NOMO-1 (cell line): ENCODE data around the gene PPP1R15B.

Experiments used
- DNase-seq, 2 experiments: peaks; one replicate each; lab custom pipeline; 2025; ENCODE audit not compliant: unreplicated experiment in 2 of 2; lab: John Stamatoyannopoulos, UW

PPP1R15B gene

DNA sequence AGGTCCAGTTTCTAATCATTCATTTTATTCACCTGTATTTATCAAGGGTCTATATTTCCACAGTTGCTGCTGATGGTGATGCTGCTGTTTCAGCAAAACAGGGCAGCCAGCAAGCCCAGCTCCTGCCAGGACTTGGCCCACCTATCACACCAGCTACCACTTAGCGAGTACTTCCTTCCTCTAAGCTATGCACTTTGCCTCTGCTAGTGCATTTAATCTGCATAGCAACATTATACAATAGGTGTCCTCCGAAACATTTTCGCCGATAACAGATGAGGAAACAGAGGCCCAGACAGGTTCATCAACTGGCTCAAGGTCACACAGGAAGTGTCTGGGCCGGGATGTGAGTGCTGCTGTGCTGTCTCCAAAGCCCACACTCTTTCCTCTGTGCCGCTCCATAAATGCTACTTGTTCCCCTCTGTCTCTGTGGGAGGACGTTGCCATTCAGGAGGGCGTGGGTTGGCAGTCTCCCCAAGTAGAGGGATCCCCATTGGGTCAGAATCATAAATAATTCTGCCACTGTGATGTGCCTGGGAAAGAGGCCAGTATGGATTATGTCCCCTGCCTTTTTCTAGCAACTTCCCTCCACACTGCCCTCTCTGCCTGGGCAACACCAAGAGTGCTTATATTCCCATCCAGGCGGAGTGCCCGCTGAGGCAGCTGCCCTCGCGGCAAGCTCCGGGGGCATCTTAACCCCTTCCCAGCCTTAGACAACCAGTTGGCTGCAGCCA is 42.5 kb downstream of the PPP1R15B start:
- no peak for DNase-seq

- DNase-seq, result no peak
Measured at GRCh38 chr1:204367956-204368355, 43.7 kb downstream of the PPP1R15B start.

GRCh38 chr1:204367193-204367858 is 44.3 kb downstream of the PPP1R15B start:
- DNase-seq, result no peak

DNA sequence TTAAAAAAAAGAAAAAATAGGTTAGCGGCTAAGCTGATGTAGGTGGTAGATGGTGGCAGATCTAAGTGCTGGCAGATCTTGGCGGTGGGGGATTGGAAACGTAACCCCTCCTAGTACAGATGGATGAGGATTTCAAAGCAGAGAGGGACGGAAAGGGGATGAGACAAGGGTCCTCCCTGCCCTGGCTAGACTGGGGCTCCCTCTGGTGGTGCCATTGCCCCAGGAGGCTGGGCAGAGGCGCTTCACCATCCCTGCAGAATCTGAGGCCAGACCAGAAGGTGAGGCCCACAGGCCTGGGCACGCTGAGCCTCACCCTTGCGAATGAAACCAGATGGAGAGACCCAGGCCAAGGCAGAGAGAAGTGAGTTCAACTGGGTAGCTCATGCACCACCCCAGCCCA is 44.9 kb downstream of the PPP1R15B start:
- no peak for DNase-seq

DNA sequence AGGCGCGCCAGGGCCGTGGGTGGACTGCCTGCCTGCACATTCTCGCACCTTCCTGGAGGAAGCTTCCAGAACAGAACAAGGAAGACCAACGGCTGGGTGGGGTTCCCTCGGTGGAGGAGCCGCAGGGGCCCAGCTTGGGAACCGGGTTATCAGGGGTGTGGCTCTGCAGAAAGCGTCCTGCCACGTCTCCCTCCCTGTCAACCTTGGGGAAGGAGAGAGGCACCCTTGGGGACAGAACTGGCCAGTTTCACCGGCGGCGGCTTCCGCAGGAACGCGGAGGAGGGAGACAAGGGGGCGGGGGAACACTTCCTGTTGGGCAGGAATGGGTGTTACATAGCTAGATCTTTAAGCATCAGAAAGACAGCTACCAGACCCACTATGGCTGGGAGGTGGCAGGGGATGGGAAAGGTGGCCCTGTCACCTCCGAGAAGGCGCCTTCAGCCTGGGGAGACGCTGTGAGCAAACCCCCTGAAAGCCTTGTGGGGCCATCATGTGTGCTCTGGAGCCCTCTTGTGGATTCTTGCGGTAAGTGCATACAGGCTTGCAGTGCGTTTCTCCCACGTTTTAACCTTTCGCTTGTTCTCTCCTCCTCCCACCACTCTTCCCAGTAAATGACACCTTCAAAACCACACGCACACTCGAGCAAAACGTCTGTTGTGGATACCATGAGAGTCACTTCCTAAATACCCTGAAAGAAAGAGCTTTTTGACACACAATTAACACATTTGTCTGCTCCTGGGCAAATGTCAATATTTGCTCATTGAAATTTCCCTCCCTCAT is 48.1 kb downstream of the PPP1R15B start:
- DNase-seq, result peak; percentile 78 to 80

DNA sequence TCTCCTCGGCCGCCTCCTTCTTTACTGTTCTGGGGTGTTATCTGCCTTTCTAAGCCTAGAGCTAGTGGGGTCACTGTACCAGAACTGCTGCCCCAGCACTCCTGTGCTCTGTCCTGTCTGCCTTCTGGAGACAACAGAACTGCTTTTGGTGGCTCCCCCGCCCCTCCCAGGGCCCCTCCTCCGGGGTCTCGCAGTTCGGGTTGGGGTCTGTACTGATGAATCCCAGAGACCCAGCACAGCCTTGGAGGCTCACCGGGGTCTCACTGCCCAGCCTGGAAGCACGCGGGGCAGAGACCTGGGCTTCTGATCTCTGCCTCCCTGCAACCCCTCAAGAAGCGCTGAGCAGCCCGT is 48.7 kb downstream of the PPP1R15B start:
- DNase-seq, result no peak

GRCh38 chr1:204361781-204362180 is 49.8 kb downstream of the PPP1R15B start:
- no peak for DNase-seq

DNA sequence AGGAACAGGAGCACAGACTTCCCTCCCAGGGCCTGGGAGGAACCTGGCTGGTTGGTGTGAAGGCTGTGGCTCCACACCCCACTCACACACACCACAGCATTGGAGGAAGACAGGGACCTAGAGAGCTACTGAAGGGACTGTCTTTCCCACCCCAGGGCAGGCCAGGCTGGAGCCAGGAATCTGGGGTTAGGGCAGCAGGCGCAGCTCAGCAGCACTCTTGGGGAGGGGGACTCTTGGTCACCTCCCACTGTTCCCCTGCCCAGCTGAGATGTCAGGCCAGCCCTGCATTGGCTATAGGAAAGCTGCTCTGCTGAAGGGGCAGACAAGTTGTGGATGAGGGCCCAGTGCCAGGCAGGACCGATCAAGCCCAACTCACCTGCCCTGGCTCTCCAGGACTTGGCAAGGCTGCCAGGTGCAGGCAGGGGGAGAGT is 50.3 kb downstream of the PPP1R15B start:
- DNase-seq, result no peak

DNA sequence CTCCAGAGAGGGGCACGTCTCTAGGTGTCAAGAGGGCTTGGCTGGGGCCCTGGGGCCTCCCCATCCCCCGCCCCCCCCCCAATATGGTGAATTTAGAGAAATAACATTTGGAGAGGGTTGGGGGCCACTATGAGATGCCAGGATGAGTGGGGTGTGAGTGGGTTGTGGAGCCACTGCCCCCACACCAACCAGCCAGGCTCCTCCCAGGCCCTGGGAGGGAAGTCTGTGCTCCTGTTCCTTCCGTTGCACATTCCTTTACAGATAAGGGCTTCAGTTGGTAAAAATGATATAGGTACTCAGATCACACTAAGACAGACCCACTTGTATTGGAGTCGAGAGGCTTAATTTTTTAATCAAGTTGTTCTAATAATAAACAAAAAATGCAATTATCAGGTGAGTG is 51.3 kb downstream of the PPP1R15B start:
- no peak for DNase-seq

DNA sequence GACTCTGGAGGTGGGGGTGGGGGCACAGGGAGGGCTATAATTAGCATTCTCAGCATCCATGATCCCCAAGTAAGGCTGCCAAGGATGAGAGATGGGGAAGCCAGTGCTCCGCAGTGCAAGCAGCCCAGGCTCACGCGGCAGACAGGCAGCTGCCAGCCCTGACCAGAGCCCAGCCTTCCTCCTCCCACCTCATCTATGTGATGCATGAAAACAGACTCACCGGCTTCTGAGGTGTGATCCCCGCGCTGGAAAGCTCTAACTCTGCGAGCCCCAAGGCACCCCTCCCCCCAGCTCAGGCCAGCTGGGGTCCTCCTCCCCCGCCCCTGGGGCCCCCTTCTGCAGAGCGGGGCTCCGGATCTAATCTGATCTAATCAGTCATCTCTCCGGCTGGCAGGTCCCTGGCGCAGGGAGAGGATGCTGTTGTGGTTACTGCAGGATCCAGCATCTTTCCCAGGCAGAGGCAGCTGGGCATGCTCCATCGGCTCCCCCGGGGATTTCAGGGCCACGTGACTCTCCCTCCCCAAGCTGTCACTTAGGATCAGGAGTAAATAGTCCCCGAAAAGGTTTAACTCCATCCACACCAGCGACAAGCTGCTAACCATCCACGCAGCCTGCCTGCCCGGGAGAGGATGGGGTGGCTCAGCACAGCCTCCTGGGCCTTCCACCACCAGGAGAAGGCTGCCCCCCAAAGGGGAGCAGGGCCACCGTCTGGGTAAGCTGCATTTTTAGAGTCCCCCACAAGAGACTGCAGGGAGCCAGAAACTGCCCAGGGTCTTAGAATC is 52.0 kb downstream of the PPP1R15B start, which contains the start of gene PLEKHA6:
PLEKHA6 (minus strand) TSS at position 456 of the 782 bp plus-strand sequence. CDS start 86,202 bp downstream, outside the sequence.
- DNase-seq, result no peak

GRCh38 chr1:204359131-204359473 is 52.5 kb downstream of the PPP1R15B start:
- no peak for DNase-seq

DNA sequence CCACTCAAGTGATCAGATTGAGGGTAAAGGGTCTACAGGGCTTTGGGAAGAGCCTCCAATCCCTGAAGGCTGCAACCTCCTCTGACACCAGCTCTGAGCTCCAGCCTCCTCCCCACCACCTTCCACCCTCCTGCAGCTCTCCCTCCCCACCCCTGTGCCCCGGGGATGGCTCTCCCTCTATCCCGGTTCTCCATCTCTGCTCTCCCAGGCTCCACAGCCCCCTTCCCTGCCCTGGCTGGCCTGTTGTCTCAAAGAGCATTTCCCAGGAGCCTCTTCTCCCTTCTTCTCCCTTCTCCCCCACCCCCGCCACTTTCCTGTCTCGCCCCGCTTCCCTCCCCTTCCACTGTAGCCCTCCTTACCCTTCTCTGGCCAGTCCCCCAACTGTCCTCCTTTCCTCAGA is 53.0 kb downstream of the PPP1R15B start:
- no peak for DNase-seq

GRCh38 chr1:204357551-204358490 is 53.8 kb downstream of the PPP1R15B start:
- DNase-seq, result peak; percentile 10 to 36

DNA sequence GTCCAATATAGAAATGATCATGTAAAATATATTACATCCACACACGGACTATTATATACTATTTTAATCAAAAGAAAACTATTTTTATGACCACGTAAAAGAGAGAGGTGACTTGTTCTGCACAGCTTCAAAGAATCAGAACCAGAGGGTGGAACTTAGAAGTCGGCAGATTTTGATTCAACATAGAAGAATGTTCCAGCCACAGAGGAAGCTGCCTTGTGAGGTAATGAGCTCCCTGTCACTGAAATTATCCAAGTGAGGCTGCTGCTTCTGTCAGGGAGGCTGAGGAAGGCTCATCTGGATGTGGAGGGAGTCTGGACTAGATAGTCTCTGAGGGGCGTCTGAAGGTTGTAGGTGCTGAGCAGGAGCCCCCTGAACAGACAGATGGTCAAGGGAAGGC is 54.6 kb downstream of the PPP1R15B start:
- no peak for DNase-seq

DNA sequence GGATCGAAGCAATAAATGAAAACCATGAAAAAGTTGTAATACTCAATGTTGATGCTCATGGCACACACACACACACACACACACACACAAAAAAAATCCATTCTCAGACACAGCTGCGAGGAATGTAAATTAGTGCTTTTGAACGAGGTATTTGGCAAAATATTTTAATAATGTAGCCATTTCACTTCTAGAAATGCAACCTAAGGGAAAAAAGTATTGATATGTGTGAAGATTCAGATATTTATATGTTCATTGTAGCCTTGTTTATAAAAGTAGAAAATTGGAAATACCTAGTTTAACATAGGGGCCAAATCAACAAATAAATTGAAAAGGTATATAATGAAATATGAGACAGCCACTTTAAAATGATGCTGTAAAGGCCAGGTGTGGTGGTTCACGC is 55.7 kb downstream of the PPP1R15B start:
- DNase-seq, result no peak

DNA sequence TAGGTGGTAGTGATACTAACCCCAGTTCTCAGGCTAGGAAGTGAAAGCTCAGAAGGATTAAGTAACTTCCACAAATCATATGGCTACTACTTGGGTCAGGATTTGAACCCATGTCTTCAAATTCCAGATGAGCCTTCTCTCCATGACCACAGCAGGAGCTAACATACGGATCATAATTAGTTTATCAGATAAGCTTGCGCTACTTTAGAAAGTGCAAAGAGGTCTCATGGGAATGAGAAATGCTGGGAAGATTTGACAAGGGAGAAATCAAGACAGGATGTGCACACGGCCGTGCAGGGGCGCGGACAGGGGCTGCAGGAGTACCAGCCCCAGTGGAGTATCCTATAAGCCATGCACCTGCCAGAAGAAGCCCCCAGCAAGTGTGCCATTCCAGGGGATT is 57.0 kb downstream of the PPP1R15B start:
- DNase-seq, result no peak
